HFF-Myc (cell line): ENCODE measurements around the gene PMPCA.
"Not testable (repeated sequence)": the region's sequence is repeated elsewhere in the genome, so short reads cannot be mapped to it uniquely, and the experiment has no call there.

Experiments
- DNase-seq: peaks from one replicate; pipeline ENCODE4 v3.0.0-alpha.2; 2011; ENCODE audit warnings: low read depth; ENCODE audit errors: extremely low read depth
- H3K4me3 ChIP-seq: replicated peaks from 2 replicates; pipeline ENCODE4 v1.5.1; 2011; ENCODE audit warnings: low read depth, mild to moderate bottlenecking, control low read depth, low read length
- TF ChIP-seq, protein P1 (sequence below): IDR thresholded peaks from 2 replicates; pipeline ENCODE4 v1.5.1; 2012; ENCODE audit warnings: mild to moderate bottlenecking, low read depth, low read length, control low read depth; ENCODE audit errors: missing control alignments

Gene PMPCA

GRCh38 chr9:136403915-136404800 is 6.3 kb upstream of the PMPCA start:
- no peak for DNase-seq
- no peak overlapping the region for H3K4me3 ChIP-seq
- TF ChIP-seq, protein P1, sequence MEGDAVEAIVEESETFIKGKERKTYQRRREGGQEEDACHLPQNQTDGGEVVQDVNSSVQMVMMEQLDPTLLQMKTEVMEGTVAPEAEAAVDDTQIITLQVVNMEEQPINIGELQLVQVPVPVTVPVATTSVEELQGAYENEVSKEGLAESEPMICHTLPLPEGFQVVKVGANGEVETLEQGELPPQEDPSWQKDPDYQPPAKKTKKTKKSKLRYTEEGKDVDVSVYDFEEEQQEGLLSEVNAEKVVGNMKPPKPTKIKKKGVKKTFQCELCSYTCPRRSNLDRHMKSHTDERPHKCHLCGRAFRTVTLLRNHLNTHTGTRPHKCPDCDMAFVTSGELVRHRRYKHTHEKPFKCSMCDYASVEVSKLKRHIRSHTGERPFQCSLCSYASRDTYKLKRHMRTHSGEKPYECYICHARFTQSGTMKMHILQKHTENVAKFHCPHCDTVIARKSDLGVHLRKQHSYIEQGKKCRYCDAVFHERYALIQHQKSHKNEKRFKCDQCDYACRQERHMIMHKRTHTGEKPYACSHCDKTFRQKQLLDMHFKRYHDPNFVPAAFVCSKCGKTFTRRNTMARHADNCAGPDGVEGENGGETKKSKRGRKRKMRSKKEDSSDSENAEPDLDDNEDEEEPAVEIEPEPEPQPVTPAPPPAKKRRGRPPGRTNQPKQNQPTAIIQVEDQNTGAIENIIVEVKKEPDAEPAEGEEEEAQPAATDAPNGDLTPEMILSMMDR: no peak

GRCh38 chr9:136404801-136405136 is 5.7 kb upstream of the PMPCA start:
- TF ChIP-seq, protein P1: no peak
- DNase-seq: no peak
- no peak overlapping the region for H3K4me3 ChIP-seq

- TF ChIP-seq, protein P1: no peak
- no peak for DNase-seq
- H3K4me3 ChIP-seq: no peak overlapping the region
These were observed 5.0 kb upstream of the PMPCA start for GRCh38 chr9:136405481-136405880.

DNA sequence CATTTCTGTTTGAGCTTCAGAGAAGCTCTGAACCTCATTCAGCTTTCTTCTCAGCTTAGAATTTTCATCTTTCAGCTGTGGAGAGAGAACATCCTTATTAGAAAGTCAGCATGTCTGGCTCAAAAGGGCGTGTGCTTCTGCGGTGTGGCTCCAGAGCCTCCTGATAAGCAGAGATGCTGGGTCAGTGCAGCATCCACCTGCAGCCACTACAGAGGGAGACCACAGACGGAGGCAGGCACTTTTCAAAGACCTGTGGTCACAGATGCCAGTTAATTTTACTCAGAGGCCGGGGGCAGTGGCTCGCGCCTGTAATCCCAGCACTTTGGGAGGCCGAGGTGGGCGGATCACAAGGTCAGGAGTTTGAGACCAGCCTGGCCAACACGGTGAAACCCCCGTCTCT is 4.6 kb upstream of the PMPCA start:
- DNase-seq, H3K4me3 ChIP-seq: not testable (repeated sequence)

DNA sequence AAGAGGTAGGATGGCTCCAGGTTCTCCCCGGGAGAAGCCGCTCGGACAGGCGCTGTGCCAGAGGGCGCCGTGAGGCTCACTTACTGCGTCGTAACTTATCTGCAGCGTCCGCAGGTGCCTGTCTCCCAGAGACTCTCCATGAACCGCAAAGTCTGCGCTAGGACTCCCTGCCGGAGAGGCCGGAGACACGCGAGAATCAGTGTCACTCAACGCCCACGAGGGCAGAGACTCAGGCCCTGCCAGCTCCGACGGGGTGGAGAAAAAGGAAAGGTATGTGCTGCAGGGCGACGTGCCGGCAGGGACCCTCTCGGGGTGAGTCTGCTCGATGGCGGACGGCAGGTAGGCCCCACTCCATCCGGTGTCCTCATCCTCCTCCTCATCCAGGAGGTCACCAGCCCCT is 3.4 kb upstream of the PMPCA start:
- not testable (repeated sequence) for H3K4me3 ChIP-seq, DNase-seq

- TF ChIP-seq, protein P1: no peak
- no peak for DNase-seq
- no peak overlapping the region for H3K4me3 ChIP-seq
These were observed 2.5 kb upstream of the PMPCA start for GRCh38 chr9:136407911-136408310.

DNA sequence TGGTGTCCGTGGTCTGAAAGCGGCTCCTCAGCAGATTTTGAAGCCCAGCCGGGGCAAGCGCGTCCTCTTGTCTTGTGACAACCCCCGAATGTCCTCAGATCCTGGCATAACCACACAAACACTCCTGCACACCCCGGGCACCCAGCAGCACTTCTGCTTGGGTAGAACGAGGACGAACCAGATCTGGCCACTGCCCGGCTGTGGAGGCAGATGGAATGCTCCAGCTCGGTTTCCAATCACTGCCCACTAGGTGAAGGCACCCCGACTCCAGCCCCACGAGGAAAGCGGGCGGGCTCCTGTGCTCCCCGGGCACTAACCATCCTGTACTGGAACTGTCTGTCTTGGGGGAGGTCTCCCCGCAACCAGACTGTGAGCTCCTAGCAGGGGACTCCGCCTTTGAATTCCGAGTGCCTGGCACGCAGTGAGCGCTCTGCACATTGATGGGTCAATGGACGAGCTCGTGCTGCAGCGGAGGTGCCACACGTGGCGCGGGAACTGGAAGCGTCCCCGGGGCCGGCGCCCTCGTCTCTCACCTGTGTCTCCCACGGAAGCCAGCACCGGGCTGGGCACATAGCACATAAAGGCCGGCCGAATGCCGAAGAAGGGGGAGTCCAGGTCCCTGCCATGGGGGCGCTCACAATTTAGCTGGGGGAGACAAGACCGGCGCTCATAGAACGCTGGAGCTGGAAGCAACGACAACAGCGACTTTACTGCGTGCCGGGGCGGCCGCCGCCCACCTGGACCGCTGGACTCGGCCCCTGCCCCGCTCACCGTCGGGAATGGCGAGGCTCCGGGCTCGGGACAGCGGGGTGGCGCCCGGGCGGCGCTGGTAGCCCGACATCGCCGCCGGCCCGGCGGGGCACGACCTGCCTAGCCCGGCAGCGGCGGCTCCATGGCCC is 652 bp upstream of the PMPCA start:
- TF ChIP-seq, protein P1: no peak
- DNase-seq: no peak
- peak overlapping the region; percentile 93 for H3K4me3 ChIP-seq
